Nucleus accumbens (tissue), 56 donors: ENCODE measurements around the gene CACNA1B.

ENCODE experiments used
- DNase-seq, 56 donors: peaks; one replicate each; lab custom pipeline; 2025; lab: John Stamatoyannopoulos, UW

Gene CACNA1B

DNA sequence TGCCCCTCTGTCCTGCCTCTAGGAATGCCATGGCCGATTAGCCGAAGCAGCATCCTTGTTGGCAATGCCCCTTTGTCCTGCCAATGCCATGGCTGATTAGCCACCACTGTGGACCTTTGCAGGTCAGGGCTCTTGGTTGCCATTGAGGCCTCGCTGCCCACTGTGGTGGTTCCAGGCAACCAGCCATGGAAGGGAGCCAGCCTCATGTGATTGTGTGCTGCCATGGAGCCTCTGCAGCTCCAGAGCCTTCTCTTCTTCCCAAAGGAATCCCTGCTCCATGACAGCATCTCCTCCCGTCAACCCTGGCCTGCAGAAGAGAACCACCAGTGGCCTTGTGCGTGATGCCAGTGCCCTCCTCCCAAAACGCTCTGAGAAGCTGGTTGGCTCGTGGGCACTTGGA is 187.0 kb downstream of the CACNA1B start:
- no peak for DNase-seq

DNA sequence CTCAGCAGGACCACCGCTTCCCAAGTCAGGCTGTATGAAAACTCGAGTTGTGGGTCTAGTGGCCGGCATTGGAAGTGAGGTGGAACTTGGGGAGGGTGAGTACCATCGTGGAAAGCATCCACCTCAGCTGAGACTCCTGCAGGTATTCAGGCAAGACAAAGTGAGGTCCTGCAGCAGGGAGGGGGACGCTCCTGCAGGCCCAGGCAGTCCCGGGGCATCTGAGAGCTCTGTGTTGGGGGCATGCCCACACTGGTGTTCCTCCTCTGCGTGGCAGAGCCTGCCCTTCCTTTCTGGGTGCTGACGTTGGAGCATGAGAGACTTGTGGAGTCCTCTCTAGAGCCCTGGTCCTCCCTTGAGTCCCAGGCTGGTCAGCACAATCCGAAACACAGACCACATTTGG is 187.7 kb downstream of the CACNA1B start:
- no peak for DNase-seq

DNA sequence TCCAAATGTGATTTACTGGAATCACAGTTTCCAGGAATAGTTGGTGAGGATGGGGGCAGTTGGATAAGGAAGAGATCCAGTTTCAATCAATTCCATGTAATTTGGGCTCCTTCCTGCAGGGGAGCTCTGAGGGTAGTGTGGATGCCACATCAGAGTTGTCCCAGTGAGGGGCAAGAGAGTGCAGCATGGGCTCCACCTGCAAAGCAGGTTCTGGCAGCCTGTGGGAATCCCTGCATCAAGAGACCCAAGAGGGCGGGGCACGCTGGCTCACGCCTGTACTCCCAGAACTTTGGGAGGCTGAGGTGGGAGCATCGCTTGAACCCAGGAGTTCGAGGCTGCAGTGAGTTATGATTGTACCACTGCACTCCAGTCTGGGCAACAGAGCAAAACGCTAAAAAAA is 188.5 kb downstream of the CACNA1B start:
- DNase-seq, result no peak

DNA sequence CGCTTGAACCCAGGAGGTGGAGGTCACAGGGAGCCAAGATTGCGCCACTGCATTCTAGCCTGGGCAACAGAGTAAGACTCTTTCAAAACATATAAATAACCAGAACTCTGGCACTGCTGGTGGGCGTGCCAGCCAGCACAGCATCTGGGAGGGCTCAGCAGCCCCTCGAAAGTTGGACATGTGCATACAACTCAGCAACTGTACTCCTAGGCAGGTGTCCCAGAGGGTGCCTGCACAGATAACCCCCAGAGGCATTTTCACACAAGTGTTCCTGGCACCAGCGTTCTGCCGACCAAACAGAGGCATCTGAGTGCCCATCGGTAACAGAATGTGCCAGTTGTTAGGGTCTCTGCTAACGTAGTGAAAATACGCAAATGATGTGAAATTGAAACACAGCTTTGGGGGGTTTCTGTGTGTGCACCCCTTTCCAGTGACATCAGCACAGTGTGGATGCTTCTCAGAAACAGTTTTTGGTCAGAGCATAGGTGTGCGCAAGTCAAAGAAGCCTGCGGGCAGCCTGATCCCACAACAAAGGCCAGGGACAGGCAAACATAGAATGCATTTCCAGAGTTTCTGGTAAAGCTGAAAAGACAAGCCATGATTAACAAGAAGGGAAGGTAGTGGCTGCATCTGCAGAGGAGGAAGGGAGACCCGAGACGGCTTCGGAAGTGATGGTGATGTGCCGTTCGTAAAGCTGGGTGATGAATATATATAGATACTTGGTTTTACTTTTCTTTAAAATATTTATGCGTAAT is 190.2 kb downstream of the CACNA1B start:
- DNase-seq, result no peak

GRCh38 chr9:138068601-138069035 is 191.0 kb downstream of the CACNA1B start:
- DNase-seq, result peak in 3 of 56 donors; percentile 13 to 37 (median 22)

GRCh38 chr9:138069731-138070456 is 192.3 kb downstream of the CACNA1B start:
- DNase-seq, result no peak

DNA sequence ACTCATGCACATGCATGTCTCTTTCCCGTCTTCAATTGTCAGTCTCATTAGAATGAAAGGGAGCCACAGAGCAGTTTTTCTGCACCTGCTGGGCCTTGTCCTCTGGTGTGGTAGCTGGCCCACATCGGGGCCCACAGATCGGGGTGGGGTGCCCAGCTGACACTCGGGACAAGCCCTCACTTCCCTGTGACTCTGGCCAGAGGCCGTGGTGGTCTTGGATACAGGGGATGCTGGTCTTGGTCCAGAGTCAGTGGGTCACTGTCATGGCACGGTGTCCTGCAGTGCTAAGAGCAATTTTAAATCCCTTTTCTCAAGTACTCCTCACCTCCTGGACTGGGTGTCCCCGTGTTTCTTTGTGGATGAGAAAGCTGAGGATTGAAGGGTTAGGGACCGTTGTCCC is 193.2 kb downstream of the CACNA1B start:
- DNase-seq, result no peak

- no peak for DNase-seq
These were observed 193.7 kb downstream of the CACNA1B start for GRCh38 chr9:138071292-138071691.

- no peak for DNase-seq
These were observed 194.1 kb downstream of the CACNA1B start for GRCh38 chr9:138071731-138072130.

- DNase-seq, result peak in 10 of 56 donors; percentile 10 to 36 (median 26)
These were observed 194.7 kb downstream of the CACNA1B start for GRCh38 chr9:138072161-138072842.

- DNase-seq, result no peak
These were observed 195.3 kb downstream of the CACNA1B start for GRCh38 chr9:138072897-138073296.

DNA sequence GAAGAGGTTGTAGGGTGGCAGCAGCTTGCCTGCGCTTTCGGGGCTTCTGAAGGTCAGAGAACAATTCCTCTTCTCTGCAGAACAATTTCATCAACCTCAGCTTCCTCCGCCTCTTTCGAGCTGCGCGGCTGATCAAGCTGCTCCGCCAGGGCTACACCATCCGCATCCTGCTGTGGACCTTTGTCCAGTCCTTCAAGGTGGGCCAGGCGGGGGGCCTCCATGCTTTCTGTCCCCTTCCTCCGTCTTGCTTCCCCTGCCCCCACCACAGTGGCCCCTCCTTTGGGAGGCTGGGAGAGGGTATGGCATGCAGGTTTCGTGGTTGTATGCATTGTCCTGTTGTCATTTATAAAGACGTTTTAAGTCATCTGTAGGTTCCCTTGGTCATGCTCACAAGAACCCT is 195.8 kb downstream of the CACNA1B start:
- DNase-seq, result no peak

- DNase-seq, result no peak
These were observed 196.2 kb downstream of the CACNA1B start for GRCh38 chr9:138073808-138074207.

DNA sequence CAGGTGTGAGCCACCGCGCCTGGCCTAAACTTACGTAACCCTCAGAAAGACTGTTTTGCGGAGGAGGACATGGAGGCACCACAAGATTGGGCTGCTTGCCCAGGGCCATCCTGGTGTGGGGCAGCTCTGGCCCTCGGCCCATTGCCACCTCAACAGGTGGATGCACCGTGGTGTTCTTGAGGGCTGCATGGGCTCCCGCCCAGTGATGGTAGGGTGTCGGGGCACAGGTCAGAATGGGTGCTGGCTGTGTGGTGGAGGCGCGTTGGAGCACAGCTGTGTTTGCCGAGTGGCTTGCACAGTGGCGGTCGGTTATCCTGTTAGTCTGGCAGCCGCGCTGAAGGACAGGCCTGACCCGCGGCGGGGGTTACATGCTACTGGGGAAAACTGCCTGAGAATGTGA is 196.9 kb downstream of the CACNA1B start:
- no peak for DNase-seq

DNA sequence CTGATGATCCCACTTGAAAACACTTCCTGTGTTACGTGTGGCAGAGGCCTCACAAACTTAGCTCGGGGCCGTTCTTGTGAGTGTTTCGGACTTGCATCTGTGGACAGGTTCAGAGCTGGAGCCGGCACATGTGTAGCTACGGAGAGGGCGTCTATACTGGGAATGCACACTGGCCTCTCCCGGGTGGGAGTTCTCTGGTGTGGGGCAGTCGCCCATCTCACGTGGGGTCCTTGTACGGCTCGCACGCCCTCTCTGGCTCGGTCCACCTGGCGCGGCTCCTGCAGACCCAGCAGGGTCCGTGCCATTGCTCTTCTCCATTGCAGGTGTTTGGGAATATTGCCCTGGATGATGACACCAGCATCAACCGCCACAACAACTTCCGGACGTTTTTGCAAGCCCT is 197.9 kb downstream of the CACNA1B start:
- no peak for DNase-seq

- DNase-seq, result no peak
These were observed 198.5 kb downstream of the CACNA1B start for GRCh38 chr9:138075961-138076649.

- DNase-seq, result no peak
These were observed 199.0 kb downstream of the CACNA1B start for GRCh38 chr9:138076650-138077009.

DNA sequence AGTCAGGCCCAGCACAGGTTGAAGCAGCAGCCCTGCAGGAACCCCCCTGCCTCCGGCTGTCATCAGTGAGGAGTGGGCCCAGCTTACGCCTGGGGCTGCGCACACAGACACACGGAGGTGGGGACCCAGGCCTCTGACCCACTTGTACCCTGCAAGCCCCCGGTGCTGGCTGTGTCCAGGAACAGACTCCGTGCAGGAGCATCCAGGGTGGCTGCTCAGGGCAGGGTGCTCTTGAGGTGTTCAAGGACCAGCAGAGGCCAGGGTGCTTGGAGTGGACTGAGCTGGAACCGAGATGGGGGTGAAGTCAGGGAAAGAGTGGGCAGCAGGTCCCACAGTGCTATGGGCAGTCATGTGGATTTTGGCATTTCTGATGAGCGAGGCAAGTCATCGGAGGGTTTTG is 199.5 kb downstream of the CACNA1B start:
- no peak for DNase-seq

- DNase-seq, result no peak
These were observed 200.4 kb downstream of the CACNA1B start for GRCh38 chr9:138077898-138078540.

GRCh38 chr9:138078846-138079245 is 201.3 kb downstream of the CACNA1B start:
- DNase-seq, result no peak
